Stomach (tissue), 4 donors: ENCODE results near the gene TBC1D16.

ENCODE experiments used
- POLR2A ChIP-seq, 4 donors: fragments of 450-650 bp; IDR thresholded peaks; one replicate each; pipeline ENCODE4 v1.6.1; 2016; ENCODE audit warnings: antibody characterized with exemption in 4 of 4, control low read depth in 2 of 4, mild to moderate bottlenecking in 1 of 4, moderate library complexity in 1 of 4
- TF ChIP-seq, protein P1 (sequence below), 7 experiments: fragments of 450-650 bp in 4 of 7; fragments of 200-600 bp in 3 of 7; sonication (generic) in 3 of 7; IDR thresholded peaks; one replicate each; pipeline ENCODE4 v1.5.1; 2016 to 2019; ENCODE audit warnings: antibody characterized with exemption in 7 of 7, control low read depth in 2 of 7, mild to moderate bottlenecking in 1 of 7

DNA sequence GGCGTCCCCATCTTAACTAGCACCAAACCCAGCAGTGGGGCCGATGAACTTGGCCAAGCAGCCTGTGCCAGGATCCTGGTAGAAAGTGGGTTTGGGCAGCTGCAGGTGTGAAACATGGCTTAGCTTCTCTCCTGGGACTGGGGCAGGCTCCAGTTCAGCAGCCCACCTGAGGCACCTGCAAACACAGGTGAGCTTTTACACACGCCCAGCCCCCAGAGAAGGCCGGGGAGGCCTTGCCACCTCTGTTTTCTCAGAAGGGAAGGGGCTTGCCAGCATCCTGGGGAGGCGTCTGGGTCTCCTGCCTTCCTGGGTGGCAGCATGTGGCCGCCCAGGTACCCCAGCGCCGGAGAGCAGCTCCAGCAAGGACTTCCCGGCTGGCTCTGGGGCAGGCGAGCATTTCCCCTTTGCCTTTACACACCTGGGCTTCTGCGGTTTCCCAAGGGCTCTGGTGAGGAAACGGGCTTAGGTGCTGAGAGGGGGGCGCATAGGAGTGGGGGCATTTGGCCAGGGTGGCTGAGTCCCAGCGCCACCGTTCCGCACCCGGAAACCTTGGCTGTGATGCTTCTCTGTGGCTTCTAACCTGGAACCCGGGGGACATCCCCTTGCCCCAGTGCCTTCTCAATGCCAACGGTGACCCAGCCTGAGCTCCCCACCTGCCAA is 114.8 kb downstream of the TBC1D16 start:
- TF ChIP-seq, protein P1, sequence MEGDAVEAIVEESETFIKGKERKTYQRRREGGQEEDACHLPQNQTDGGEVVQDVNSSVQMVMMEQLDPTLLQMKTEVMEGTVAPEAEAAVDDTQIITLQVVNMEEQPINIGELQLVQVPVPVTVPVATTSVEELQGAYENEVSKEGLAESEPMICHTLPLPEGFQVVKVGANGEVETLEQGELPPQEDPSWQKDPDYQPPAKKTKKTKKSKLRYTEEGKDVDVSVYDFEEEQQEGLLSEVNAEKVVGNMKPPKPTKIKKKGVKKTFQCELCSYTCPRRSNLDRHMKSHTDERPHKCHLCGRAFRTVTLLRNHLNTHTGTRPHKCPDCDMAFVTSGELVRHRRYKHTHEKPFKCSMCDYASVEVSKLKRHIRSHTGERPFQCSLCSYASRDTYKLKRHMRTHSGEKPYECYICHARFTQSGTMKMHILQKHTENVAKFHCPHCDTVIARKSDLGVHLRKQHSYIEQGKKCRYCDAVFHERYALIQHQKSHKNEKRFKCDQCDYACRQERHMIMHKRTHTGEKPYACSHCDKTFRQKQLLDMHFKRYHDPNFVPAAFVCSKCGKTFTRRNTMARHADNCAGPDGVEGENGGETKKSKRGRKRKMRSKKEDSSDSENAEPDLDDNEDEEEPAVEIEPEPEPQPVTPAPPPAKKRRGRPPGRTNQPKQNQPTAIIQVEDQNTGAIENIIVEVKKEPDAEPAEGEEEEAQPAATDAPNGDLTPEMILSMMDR (IDR thresholded peaks at IDR 0.05) = no peak
- no peak for TF ChIP-seq POLR2A (IDR thresholded peaks at IDR 0.05)
